H1 (cell line): ENCODE data around the gene TRNP1. TPM values are rescaled to one million over a fixed set of nuclear protein-coding genes. Genes with fewer than 3 reads are reported as not detected.

Source experiments
- CTCF ChIA-PET: fragments of 300-600 bp; sonication (Branson Sonifier 250); formaldehyde crosslinking; loops from one replicate; lab custom pipeline; 2021; ENCODE audit not compliant: partially characterized antibody; lab: Charles Lee
- POLR2A ChIA-PET: fragments of 300-600 bp; sonication (Branson Sonifier 250); formaldehyde crosslinking; loops from one replicate; lab custom pipeline; 2021; ENCODE audit warnings: inconsistent platforms; ENCODE audit not compliant: partially characterized antibody; lab: Charles Lee
- DNase-seq, 2 experiments: peaks; one replicate each; pipeline versions ENCODE4 v3.0.0 to v3.0.0-alpha.2; 2010 to 2022; ENCODE audit warnings: low spot score in 2 of 2, low read depth in 1 of 2, mixed read lengths in 1 of 2
- FAIRE-seq: peaks from 2 replicates; lab custom pipeline; 2011; peaks lifted over from hg19 to GRCh38; lab: Jason Lieb, UNC
- H2AFZ ChIP-seq: 2 replicates; pipeline ENCODE4 v1.8.1; 2012; ENCODE audit warnings: low read length, inconsistent platforms
- H2AK5ac ChIP-seq: 2 replicates; pipeline ENCODE4 v1.6.1; 2013; ENCODE audit warnings: low read depth, low read length
- H2BK120ac ChIP-seq: replicated peaks from 2 replicates; pipeline ENCODE3; 2013; ENCODE audit warnings: low read depth, low read length, inconsistent platforms
- H2BK12ac ChIP-seq: 2 replicates; pipeline ENCODE4 v1.6.1; 2013; ENCODE audit warnings: low read depth, low read length
- H2BK15ac ChIP-seq: 2 replicates; pipeline ENCODE4 v1.6.1; 2013; ENCODE audit warnings: low read length
- H2BK20ac ChIP-seq: 2 replicates; pipeline ENCODE4 v1.6.1; 2013; ENCODE audit warnings: low read length
- H2BK5ac ChIP-seq: 2 replicates; pipeline ENCODE4 v1.6.1; 2013; ENCODE audit warnings: low read depth, low read length
- H3K14ac ChIP-seq: 2 replicates; pipeline ENCODE4 v1.6.1; 2013; ENCODE audit warnings: inconsistent platforms; ENCODE audit not compliant: insufficient read length
- H3K18ac ChIP-seq: 2 replicates; pipeline ENCODE4 v1.6.1; 2013; ENCODE audit warnings: low read length; ENCODE audit errors: extremely low read depth
- H3K23ac ChIP-seq: 2 replicates; pipeline ENCODE4 v1.6.1; 2013; ENCODE audit warnings: inconsistent platforms; ENCODE audit not compliant: insufficient read length
- H3K23me2 ChIP-seq: 2 replicates; pipeline ENCODE4 v1.6.1; 2013; ENCODE audit warnings: low read depth, low read length
- H3K27ac ChIP-seq: 2 replicates; pipeline ENCODE4 v1.6.1; 2011; ENCODE audit warnings: low read depth, low read length, inconsistent platforms
- H3K27me3 ChIP-seq, 4 experiments: replicated peaks in 1 of 4; 1 replicate in 1 of 4; 2 replicates in 3 of 4; pipeline versions ENCODE4 v1.6.1 to v1.8.1; 2011 to 2013; ENCODE audit warnings: low read length in 3 of 4, mild to moderate bottlenecking in 3 of 4, inconsistent platforms in 2 of 4, mixed read lengths in 2 of 4, moderate library complexity in 1 of 4; ENCODE audit not compliant: control insufficient read depth in 3 of 4, insufficient read depth in 3 of 4; ENCODE audit errors: extremely low read depth in 1 of 4
- H3K36me3 ChIP-seq, 4 experiments: 2 replicates each; pipeline versions ENCODE4 v1.6.1 to v1.8.1; 2011 to 2013; ENCODE audit warnings: mild to moderate bottlenecking in 4 of 4, low read length in 3 of 4, moderate library complexity in 2 of 4, control low read depth in 1 of 4, inconsistent platforms in 1 of 4; ENCODE audit not compliant: insufficient read depth in 4 of 4, control insufficient read depth in 2 of 4
- H3K4ac ChIP-seq: replicated peaks from 2 replicates; pipeline ENCODE3; 2013; ENCODE audit warnings: low read length, low read depth, mixed read lengths, inconsistent platforms; ENCODE audit not compliant: insufficient read length
- H3K4me1 ChIP-seq, 4 experiments: replicated peaks in 1 of 4; 1 replicate in 1 of 4; 2 replicates in 3 of 4; pipeline versions ENCODE4 v1.6.1 to v1.8.1; 2011 to 2013; ENCODE audit warnings: low read length in 3 of 4, inconsistent platforms in 2 of 4, mixed read lengths in 1 of 4; ENCODE audit not compliant: insufficient read depth in 4 of 4, control insufficient read depth in 3 of 4
- H3K4me2 ChIP-seq, 2 experiments: 2 replicates each; pipeline versions ENCODE4 v1.6.1 to v1.8.1; 2011 to 2013; ENCODE audit warnings: low read depth in 2 of 2, low read length in 2 of 2, control low read depth in 1 of 2, inconsistent platforms in 1 of 2, mild to moderate bottlenecking in 1 of 2; ENCODE audit not compliant: insufficient read depth in 1 of 2
- H3K4me3 ChIP-seq, 4 experiments: fragments of 200-600, 300-600 bp in 1 of 4; sonication (generic), shearing (Covaris generic), sonication (Bioruptor Twin) in 1 of 4; 2 replicates each; pipeline versions ENCODE4 v1.5.1 to v1.8.1; 2011 to 2016; ENCODE audit warnings: low read length in 4 of 4, low read depth in 3 of 4, control low read depth in 2 of 4, inconsistent platforms in 2 of 4, mild to moderate bottlenecking in 2 of 4, mixed read lengths in 1 of 4, moderate library complexity in 1 of 4; ENCODE audit not compliant: insufficient read depth in 2 of 4; ENCODE audit errors: extremely low read depth in 1 of 4
- H3K56ac ChIP-seq: replicated peaks from 2 replicates; pipeline ENCODE3; 2013; ENCODE audit warnings: low read depth, mild to moderate bottlenecking, mixed read lengths, low read length, inconsistent platforms; ENCODE audit not compliant: insufficient read length
- H3K79me1 ChIP-seq: 2 replicates; pipeline ENCODE4 v1.6.1; 2013; ENCODE audit warnings: low read depth, low read length, control low read depth
- H3K79me2 ChIP-seq, 2 experiments: 2 replicates each; pipeline versions ENCODE4 v1.6.1 to v1.8.1; 2012 to 2013; ENCODE audit warnings: low read length in 2 of 2, mild to moderate bottlenecking in 2 of 2, inconsistent platforms in 1 of 2; ENCODE audit not compliant: insufficient read depth in 2 of 2, control insufficient read depth in 1 of 2
- H3K9ac ChIP-seq, 4 experiments: replicated peaks in 1 of 4; 1 replicate in 1 of 4; 2 replicates in 3 of 4; pipeline versions ENCODE4 v1.6.1 to v1.8.1; 2011 to 2013; ENCODE audit warnings: low read depth in 3 of 4, low read length in 3 of 4, control low read depth in 2 of 4, mild to moderate bottlenecking in 2 of 4, moderate library complexity in 2 of 4, inconsistent platforms in 1 of 4; ENCODE audit errors: extremely low read depth in 1 of 4
- H3K9me3 ChIP-seq, 2 experiments: 2 replicates each; pipeline versions ENCODE4 v1.6.1 to v1.8.1; 2012 to 2013; ENCODE audit warnings: mild to moderate bottlenecking in 2 of 2, moderate library complexity in 2 of 2, control low read depth in 1 of 2, inconsistent platforms in 1 of 2, low read depth in 1 of 2, low read length in 1 of 2, mixed read lengths in 1 of 2; ENCODE audit not compliant: insufficient read depth in 2 of 2
- H4K20me1 ChIP-seq, 2 experiments: replicated peaks in 1 of 2; 2 replicates each; pipeline versions ENCODE3 to v1.8.1; 2011 to 2013; ENCODE audit warnings: inconsistent platforms in 2 of 2, low read length in 2 of 2, mild to moderate bottlenecking in 1 of 2; ENCODE audit not compliant: insufficient read depth in 2 of 2, control insufficient read depth in 1 of 2
- H4K5ac ChIP-seq: 2 replicates; pipeline ENCODE4 v1.6.1; 2013; ENCODE audit warnings: low read length, low read depth, mixed read lengths, inconsistent platforms; ENCODE audit not compliant: insufficient read length
- H4K8ac ChIP-seq: 2 replicates; pipeline ENCODE4 v1.8.0; 2013; ENCODE audit warnings: mild to moderate bottlenecking, moderate library complexity, low read length, inconsistent platforms; ENCODE audit not compliant: insufficient read depth; ENCODE audit errors: extremely low read depth
- H4K91ac ChIP-seq: replicated peaks from 2 replicates; pipeline ENCODE3; 2013; ENCODE audit warnings: low read length, mixed read lengths, inconsistent platforms; ENCODE audit not compliant: insufficient read length
- ASH2L ChIP-seq: fragments of 200-600, 300-600 bp; sonication (generic); IDR thresholded peaks from one replicate; pipeline ENCODE4 v1.7.1; 2017; ENCODE audit warnings: low read length
- ATF3 ChIP-seq: IDR thresholded peaks from 2 replicates; pipeline ENCODE4 v1.6.1; 2011; ENCODE audit warnings: low read depth, mild to moderate bottlenecking, low read length; ENCODE audit not compliant: insufficient read depth
- BRCA1 ChIP-seq: IDR thresholded peaks from 2 replicates; pipeline ENCODE4 v1.6.1; 2012; ENCODE audit warnings: low read depth, low read length, improper control_type of control experiment
- EGR1 ChIP-seq: IDR thresholded peaks from 2 replicates; pipeline ENCODE4 v1.6.1; 2011; ENCODE audit warnings: low read depth, low read length, borderline replicate concordance
- RBBP5 ChIP-seq: IDR thresholded peaks from 2 replicates; pipeline ENCODE4 v1.7.1; 2012; ENCODE audit warnings: low read depth, mild to moderate bottlenecking, inconsistent platforms, low read length, moderate library complexity, borderline replicate concordance
- SP4 ChIP-seq: IDR thresholded peaks from 2 replicates; pipeline ENCODE4 v1.6.1; 2012; ENCODE audit warnings: low read length, inconsistent platforms
- TCF12 ChIP-seq: IDR thresholded peaks from 2 replicates; pipeline ENCODE4 v1.6.1; 2011; ENCODE audit warnings: low read depth, mild to moderate bottlenecking, low read length
- USF2 ChIP-seq: IDR thresholded peaks from 2 replicates; pipeline ENCODE4 v1.6.1; 2011; ENCODE audit warnings: low read length, improper control_type of control experiment
- WGBS, 2 experiments: shearing (Covaris generic) in 1 of 2; methylation state at CpG; one replicate each; pipeline versions ENCODE4 v1.1.6 to v1.1.7; 2013 to 2015; ENCODE audit warnings: low lambda C conversion rate in 2 of 2, mixed read lengths in 2 of 2, inconsistent platforms in 1 of 2, low coverage in 1 of 2, missing lambda C conversion rate in 1 of 2; ENCODE audit not compliant: insufficient replicate concordance in 2 of 2, insufficient coverage in 1 of 2, insufficient read length in 1 of 2; ENCODE audit errors: extremely low coverage in 1 of 2, missing lambda C conversion rate in 1 of 2; 5-methylcytosine and 5-hydroxymethylcytosine counted together
- polyA plus RNA-seq, 7 experiments: library from polyadenylated mRNA; depleted of rRNA in 3 of 7; stranded (reverse) in 5 of 7; unstranded in 2 of 7; fragments of >200 nt in 5 of 7; fragments of 200-250 nt in 2 of 7; gene quantifications; 1 replicate in 5 of 7; 2 replicates in 1 of 7; 4 replicates in 1 of 7; pipeline versions ENCODE4 v1.2.1 to v1.2.3, GENCODE V29; 2011 to 2013; ENCODE audit warnings: missing spikeins in 2 of 7, mixed read lengths in 2 of 7
- total RNA-seq: library from RNA; stranded (reverse); fragmentation: NEBNext Ultra II Directional; extraction: Animal tissue kit (Norgen Biotek cat#: 25700); gene quantifications from 2 replicates; pipeline ENCODE4 v1.2.1, GENCODE V29; 2021

Gene TRNP1
- total and polyA plus RNA-seq, 2 of the 8 experiments (the other 6 are each of a cell fraction or from before 2014, with no cell fraction given): 51.7 to 102 TPM

DNA sequence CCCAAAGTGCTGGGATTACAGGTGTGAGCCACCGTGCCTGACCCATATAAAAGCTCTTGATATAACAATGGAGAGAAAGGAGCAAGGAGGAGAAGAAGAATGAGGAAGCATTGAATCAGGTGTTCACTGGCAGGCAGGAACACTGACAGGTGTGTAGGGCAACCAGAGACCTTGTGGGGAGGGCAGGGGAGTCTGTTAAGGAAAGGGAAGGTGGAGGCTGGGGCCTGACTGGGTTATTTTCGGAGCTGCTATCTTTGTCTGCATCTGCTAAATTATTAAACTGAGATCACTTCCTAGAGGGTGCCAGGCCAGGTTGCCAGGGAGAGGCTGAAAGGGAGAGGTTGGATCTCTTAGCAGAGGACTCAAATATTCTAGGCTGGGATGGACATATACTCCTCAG is 6.8 kb upstream of the TRNP1 start:
- FAIRE-seq (no peak), DNase-seq (no peak)
- no peak overlapping the region for H3K18ac ChIP-seq
- no peaks in the 10 kb centered on the region for H4K20me1 ChIP-seq
- H3K4me2 ChIP-seq: no peak overlapping the region
- H2AFZ ChIP-seq: no peak overlapping the region
- H2BK12ac ChIP-seq: no peak overlapping the region
- no peak overlapping the region for H2BK5ac ChIP-seq
- H3K14ac ChIP-seq: no peak overlapping the region
- no peak overlapping the region for H3K4me3 ChIP-seq
- H4K5ac ChIP-seq: no peak overlapping the region
- H3K4me1 ChIP-seq: peaks cover 0 to 7% (median 3%) of the 10 kb centered on the region in 4 experiments; a peak in 4 of 7 replicates
- no peak overlapping the region for H3K23ac ChIP-seq
- no peak overlapping the region for H3K56ac ChIP-seq
- no peak overlapping the region for H2BK120ac ChIP-seq
- H3K79me1 ChIP-seq: no peaks in the 10 kb centered on the region
- H4K91ac ChIP-seq: no peak overlapping the region
- H3K9ac ChIP-seq: no peak overlapping the region
- no peak overlapping the region for H2BK15ac ChIP-seq
- H3K4ac ChIP-seq: no peak overlapping the region
- H3K23me2 ChIP-seq: no peaks in the 10 kb centered on the region
- TF ChIP-seq USF2: no peak
- no peak for TF ChIP-seq ASH2L
- no peak for TF ChIP-seq SP4
- no peak for TF ChIP-seq BRCA1
- TF ChIP-seq RBBP5: no peak
- TF ChIP-seq ATF3: no peak
- no peak for TF ChIP-seq EGR1
- TF ChIP-seq TCF12: no peak
- H3K27me3 ChIP-seq: no peaks in the 10 kb centered on the region; a peak in 1 of 7 replicates
- ChIA-PET CTCF (interaction anchor here (0.7 to 3.5 kb wide), 9 partner anchors 10 to 310 kb away, joined by 3 to 29 read pairs (median 4); no protein-coding TSS in a partner anchor), POLR2A (interaction anchor here (2.4 to 42.2 kb wide), 2 partner anchors 12 to 35 kb away, joined by 7 to 1829 read pairs; partner anchors contain the start of genes TENT5B and TRNP1)
- H2AK5ac ChIP-seq: no peak overlapping the region
- no peak overlapping the region for H2BK20ac ChIP-seq
- WGBS, 2 experiments: 89% methylated on average over 2 of the region's 2 CpGs; no CpG with 5 or more reads in 1 of the 2 experiments
- H3K36me3 ChIP-seq: no peaks in the 10 kb centered on the region
- no peak overlapping the region for H4K8ac ChIP-seq
- no peaks in the 10 kb centered on the region for H3K79me2 ChIP-seq
- H3K27ac ChIP-seq: no peak overlapping the region
- no peaks in the 10 kb centered on the region for H3K9me3 ChIP-seq
